Right lobe of liver (tissue), 6 donors: ENCODE measurements around the gene NSF. TPM values are rescaled to one million over a fixed set of nuclear protein-coding genes. Genes with fewer than 3 reads are reported as not detected.
"Not testable (repeated sequence)": the region's sequence is repeated elsewhere in the genome, so short reads cannot be mapped to it uniquely, and the experiment has no call there.

ENCODE experiments used
- ATAC-seq, 4 donors: fragments of 200-7000 bp; cut with Tn5 transposase; one replicate each; pipeline ENCODE4 v1.9.1; 2020; ENCODE audit warnings: mild to moderate bottlenecking in 4 of 4, moderate library complexity in 4 of 4
- DNase-seq, 3 donors: peaks; one replicate each; pipeline ENCODE4 v3.0.0-alpha.2; 2020
- H3K27ac ChIP-seq, 3 donors: fragments of 200-600 bp; one replicate each; pipeline ENCODE4 v1.8.0; 2022
- H3K27me3 ChIP-seq, 2 donors: fragments of 200-600 bp; one replicate each; pipeline ENCODE4 v1.8.0; 2022
- H3K36me3 ChIP-seq, 4 donors: fragments of 200-600 bp; sonication (generic) in 1 of 4; one replicate each; pipeline versions ENCODE4 v1.5.1 to v1.8.0; 2017 to 2022; ENCODE audit warnings: control low read depth in 1 of 4
- H3K4me1 ChIP-seq, 4 donors: fragments of 200-600 bp; sonication (generic) in 1 of 4; one replicate each; pipeline versions ENCODE4 v1.5.1 to v1.8.0; 2017 to 2022; ENCODE audit warnings: control low read depth in 1 of 4
- H3K4me3 ChIP-seq, 3 donors: fragments of 200-600 bp; one replicate each; pipeline ENCODE4 v1.8.0; 2022
- H3K9me3 ChIP-seq, 4 donors: fragments of 200-600 bp; sonication (generic) in 1 of 4; one replicate each; pipeline versions ENCODE4 v1.5.1 to v1.8.0; 2017 to 2022; ENCODE audit warnings: control low read depth in 1 of 4
- WGBS: methylation state at CpG from one replicate; pipeline ENCODE4 v1.1.6; 2018; ENCODE audit warnings: low coverage, low lambda C conversion rate; ENCODE audit not compliant: insufficient coverage; ENCODE audit errors: missing lambda C conversion rate; 5-methylcytosine and 5-hydroxymethylcytosine counted together
- intact Hi-C, 2 donors: fragments of 100-400 bp; cut with DNase I; formaldehyde crosslinking; loops; one replicate each; pipeline versions ENCODE4 v1.11.2 to v1.14.1; 2022
- long read RNA-seq: library from polyadenylated mRNA; unstranded; transcript quantifications from one replicate; pipeline ENCODE4 v2.0.0, GENCODE V29; 2019
- total RNA-seq, 6 experiments: library from RNA; depleted of rRNA in 2 of 6; stranded (reverse); fragments of >200 nt in 2 of 6; fragmentation: NEBNext Ultra II Directional in 3 of 6; extraction: Animal tissue kit (Norgen Biotek cat#: 25700) in 3 of 6; gene quantifications; one replicate each; pipeline versions ENCODE4 v1.1.0 to v1.2.4, GENCODE V29; 2016 to 2023
- donor health status: DM: no; HTN: yes; CAD: no.
- donor health status: DM: no; HTN: no; CAD: no.
- donor health status: DM: no; HTN: no; CAD: no.
- donor health status: DM: no; HTN: yes; CAD: no.
- donor health status: DM: no; HTN: yes; CAD: no.

Gene NSF
- 10 to 100 TPM; 16.3 to 27.7 (median 20.8) TPM for total RNA-seq
- long read RNA-seq = 0 reads

- DNase-seq, H3K27ac ChIP-seq, intact Hi-C loops, H3K4me1 ChIP-seq, H3K9me3 ChIP-seq, H3K4me3 ChIP-seq, H3K36me3 ChIP-seq, H3K27me3 ChIP-seq: not testable (repeated sequence)
- no CpG with 5 or more reads among the region's 95 CpGs for WGBS
- peak; percentile 93 to 99 (median 96) for ATAC-seq
These were observed at the start of gene NSF for GRCh38 chr17:46590157-46591146. NSF (plus strand) TSS chr17:46590669; CDS start chr17:46590776, 107 bp downstream.

GRCh38 chr17:46548607-46549006 is 41.9 kb upstream of the NSF start:
- WGBS = 100% methylated on average over 3 of the region's 10 CpGs
- H3K27me3 ChIP-seq, ATAC-seq, H3K4me3 ChIP-seq, intact Hi-C loops, H3K36me3 ChIP-seq, DNase-seq, H3K27ac ChIP-seq, H3K9me3 ChIP-seq, H3K4me1 ChIP-seq: not testable (repeated sequence)

GRCh38 chr17:46559155-46559554 is 31.3 kb upstream of the NSF start:
- DNase-seq, H3K27ac ChIP-seq, intact Hi-C loops, H3K36me3 ChIP-seq, H3K4me3 ChIP-seq, H3K27me3 ChIP-seq, H3K4me1 ChIP-seq, H3K9me3 ChIP-seq: not testable (repeated sequence)
- peak in 1 of 4 donors; percentile 33 for ATAC-seq
- no CpG with 5 or more reads among the region's 20 CpGs for WGBS

- DNase-seq, intact Hi-C loops, H3K27ac ChIP-seq, H3K9me3 ChIP-seq, H3K4me3 ChIP-seq, H3K27me3 ChIP-seq, H3K4me1 ChIP-seq, H3K36me3 ChIP-seq: not testable (repeated sequence)
- WGBS = no CpG with 5 or more reads among the region's 3 CpGs
- ATAC-seq = peak; percentile 48 to 60 (median 51)
These were observed 30.4 kb upstream of the NSF start for GRCh38 chr17:46560048-46560447.

GRCh38 chr17:46566284-46566683 is 24.2 kb upstream of the NSF start:
- WGBS = no CpG with 5 or more reads among the region's 2 CpGs
- DNase-seq, H3K4me3 ChIP-seq, intact Hi-C loops, H3K27me3 ChIP-seq, H3K27ac ChIP-seq, H3K9me3 ChIP-seq, H3K4me1 ChIP-seq, H3K36me3 ChIP-seq: not testable (repeated sequence)
- ATAC-seq = peak in 1 of 4 donors; percentile 50

GRCh38 chr17:46566980-46567379 is 23.5 kb upstream of the NSF start:
- H3K27ac ChIP-seq, H3K36me3 ChIP-seq, H3K27me3 ChIP-seq, H3K4me3 ChIP-seq, ATAC-seq, H3K9me3 ChIP-seq, intact Hi-C loops, DNase-seq, H3K4me1 ChIP-seq: not testable (repeated sequence)
- WGBS = no CpG with 5 or more reads among the region's 1 CpG

GRCh38 chr17:46571796-46572195 is 18.7 kb upstream of the NSF start:
- no CpG with 5 or more reads among the region's 4 CpGs for WGBS
- not testable (repeated sequence) for ATAC-seq

GRCh38 chr17:46579083-46580075 is 11.1 kb upstream of the NSF start, which contains the start of gene ARL17A:
ARL17A (minus strand) TSS chr17:46579691; CDS start chr17:46576322, 3,369 bp downstream.
- H3K27me3 ChIP-seq, H3K4me1 ChIP-seq, H3K4me3 ChIP-seq, H3K27ac ChIP-seq, intact Hi-C loops, H3K9me3 ChIP-seq, H3K36me3 ChIP-seq: not testable (repeated sequence)
- peak; percentile 76 to 87 (median 87) for DNase-seq
- ATAC-seq = peak; percentile 95 to 98 (median 97)
- WGBS = no CpG with 5 or more reads among the region's 65 CpGs

More at GRCh38 chr17:46571796-46572195, 18.7 kb upstream of the NSF start:
- H3K9me3 ChIP-seq, H3K36me3 ChIP-seq, H3K27me3 ChIP-seq, H3K4me1 ChIP-seq, intact Hi-C loops, DNase-seq, H3K27ac ChIP-seq, H3K4me3 ChIP-seq: not testable (repeated sequence)

- 33% methylated on average over 3 of the region's 18 CpGs for WGBS
- H3K27me3 ChIP-seq, H3K27ac ChIP-seq, DNase-seq, H3K4me3 ChIP-seq, H3K36me3 ChIP-seq, H3K9me3 ChIP-seq, H3K4me1 ChIP-seq, ATAC-seq, intact Hi-C loops: not testable (repeated sequence)
These were observed 10.4 kb upstream of the NSF start for GRCh38 chr17:46580082-46580481.

GRCh38 chr17:46585444-46585843 is 5.0 kb upstream of the NSF start:
- WGBS = no CpG with 5 or more reads among the region's 3 CpGs
- intact Hi-C loops, DNase-seq, H3K27ac ChIP-seq, H3K4me3 ChIP-seq, H3K9me3 ChIP-seq, H3K27me3 ChIP-seq, ATAC-seq, H3K4me1 ChIP-seq, H3K36me3 ChIP-seq: not testable (repeated sequence)

- H3K27me3 ChIP-seq, H3K27ac ChIP-seq, H3K4me3 ChIP-seq, H3K9me3 ChIP-seq, intact Hi-C loops, H3K36me3 ChIP-seq, H3K4me1 ChIP-seq, DNase-seq: not testable (repeated sequence)
- peak; percentile 37 to 55 (median 50) for ATAC-seq
- WGBS = no CpG with 5 or more reads among the region's 7 CpGs
These were observed 863 bp downstream of the NSF start for GRCh38 chr17:46591332-46591731.
